B cell (primary cell): ENCODE results near the gene C5. TPM values are rescaled to one million over a fixed set of nuclear protein-coding genes. Genes with fewer than 3 reads are reported as not detected.
A peak's percentile ranks its signal among the peaks of the same experiment; 100 is the strongest.

Experiments used
- ATAC-seq: fragments of 200-7000 bp; cut with Tn5 transposase; one replicate; pipeline ENCODE4 v1.10.0; 2021; ENCODE audit warnings: low read depth, mild to moderate bottlenecking, moderate number of reproducible peaks, moderate library complexity
- CTCF ChIA-PET: fragments of 350-600 bp; sonication (Branson Sonifier 250); formaldehyde crosslinking; loops from one replicate; lab custom pipeline; 2021; ENCODE audit warnings: antibody characterized with exemption, inconsistent platforms; lab: Charles Lee
- POLR2A ChIA-PET: fragments of 350-600 bp; sonication (Branson Sonifier 250); formaldehyde crosslinking; loops from one replicate; lab custom pipeline; 2021; ENCODE audit warnings: antibody characterized with exemption; lab: Charles Lee
- DNase-seq: peaks from one replicate; pipeline ENCODE4 v3.0.0; 2013
- H2AFZ ChIP-seq: 2 replicates; pipeline ENCODE4 v1.6.1; 2012; ENCODE audit warnings: mild to moderate bottlenecking, low read depth, low read length; ENCODE audit not compliant: insufficient read depth, poor library complexity, severe bottlenecking
- H3K27ac ChIP-seq, 2 donors: 1 replicate in 1 of 2; 2 replicates in 1 of 2; pipeline ENCODE4 v1.5.1; 2012 to 2013; ENCODE audit warnings: low read length in 2 of 2, mild to moderate bottlenecking in 2 of 2, moderate library complexity in 1 of 2
- H3K27me3 ChIP-seq, 4 experiments: fragments of 200-600 bp in 1 of 4; sonication (generic) in 1 of 4; replicated peaks in 1 of 4; 1 replicate in 2 of 4; 2 replicates in 2 of 4; pipeline versions ENCODE4 v1.6.1 to v1.7.0; 2013 to 2016; ENCODE audit warnings: low read length in 3 of 4, mild to moderate bottlenecking in 2 of 4, mixed read lengths in 1 of 4, moderate library complexity in 1 of 4; ENCODE audit not compliant: insufficient read depth in 4 of 4, control insufficient read depth in 3 of 4; ENCODE audit errors: control extremely low read depth in 1 of 4
- H3K36me3 ChIP-seq, 2 experiments: replicated peaks in 1 of 2; 1 replicate in 1 of 2; 2 replicates in 1 of 2; pipeline versions ENCODE4 v1.6.1 to v1.7.1; 2013; ENCODE audit warnings: low read length in 1 of 2; ENCODE audit not compliant: insufficient read depth in 2 of 2, control insufficient read depth in 1 of 2; ENCODE audit errors: control extremely low read depth in 1 of 2, extremely low read depth in 1 of 2
- H3K4me1 ChIP-seq, 2 donors: fragments of 200-600 bp in 1 of 2; sonication (generic) in 1 of 2; 1 replicate in 1 of 2; 2 replicates in 1 of 2; pipeline versions ENCODE4 v1.5.1 to v1.6.1; 2013 to 2017; ENCODE audit warnings: low read length in 2 of 2; ENCODE audit not compliant: control insufficient read depth in 2 of 2, insufficient read depth in 2 of 2
- H3K4me2 ChIP-seq: replicated peaks from 2 replicates; pipeline ENCODE3; 2012; ENCODE audit warnings: mild to moderate bottlenecking, low read depth, low read length; ENCODE audit not compliant: poor library complexity, severe bottlenecking
- H3K4me3 ChIP-seq, 5 experiments: fragments of 200-600 bp in 1 of 5; sonication (generic) in 1 of 5; 1 replicate in 3 of 5; 2 replicates in 2 of 5; pipeline versions ENCODE4 v1.5.1 to v1.7.0; 2011 to 2016; ENCODE audit warnings: low read length in 4 of 5, mild to moderate bottlenecking in 4 of 5, low read depth in 2 of 5, control low read depth in 1 of 5, moderate library complexity in 1 of 5; ENCODE audit not compliant: insufficient read depth in 1 of 5; ENCODE audit errors: control extremely low read depth in 1 of 5, extremely low read depth in 1 of 5
- H3K79me2 ChIP-seq: fragments of 200-600 bp; sonication (generic); one replicate; pipeline ENCODE4 v1.6.0; 2016; ENCODE audit warnings: low read length; ENCODE audit not compliant: control insufficient read depth, insufficient read depth
- H3K9ac ChIP-seq: fragments of 200-600 bp; sonication (generic); 2 replicates; pipeline ENCODE4 v1.6.1; 2017; ENCODE audit warnings: mild to moderate bottlenecking, low read length, moderate library complexity
- H3K9me3 ChIP-seq, 3 donors: one replicate each; pipeline versions ENCODE4 v1.6.1 to v1.7.1; 2013; ENCODE audit warnings: low read length in 2 of 3; ENCODE audit not compliant: control insufficient read depth in 2 of 3, insufficient read depth in 1 of 3; ENCODE audit errors: control extremely low read depth in 1 of 3
- H4K20me1 ChIP-seq: 2 replicates; pipeline ENCODE4 v1.6.0; 2012; ENCODE audit warnings: mild to moderate bottlenecking, low read length; ENCODE audit not compliant: insufficient read depth, control insufficient read depth, poor library complexity, severe bottlenecking
- H3K27ac Mint-ChIP-seq: one replicate; pipeline ENCODE4 v1.8.0; 2021; ENCODE audit warnings: mixed read lengths
- H3K27me3 Mint-ChIP-seq: one replicate; pipeline ENCODE4 v1.8.0; 2021; ENCODE audit warnings: mixed read lengths
- H3K4me1 Mint-ChIP-seq: one replicate; pipeline ENCODE4 v1.8.0; 2021; ENCODE audit warnings: mixed read lengths
- H3K4me3 Mint-ChIP-seq: one replicate; pipeline ENCODE4 v1.8.0; 2021; ENCODE audit warnings: mixed read lengths
- H3K9me3 Mint-ChIP-seq: one replicate; pipeline ENCODE4 v1.8.0; 2022; ENCODE audit warnings: mixed read lengths; ENCODE audit not compliant: insufficient read depth
- EZH2 ChIP-seq: IDR thresholded peaks from 2 replicates; pipeline ENCODE4 v1.6.1; 2012; ENCODE audit warnings: borderline replicate concordance, low read depth, mild to moderate bottlenecking, moderate library complexity, low read length; ENCODE audit not compliant: insufficient read depth, poor library complexity, severe bottlenecking
- WGBS: methylation state at CpG from one replicate; pipeline ENCODE4 v1.1.5; 2013; ENCODE audit warnings: missing lambda C conversion rate; ENCODE audit not compliant: insufficient coverage; 5-methylcytosine and 5-hydroxymethylcytosine counted together
- intact Hi-C: fragments of 100-400 bp; cut with micrococcal nuclease; formaldehyde crosslinking; loops from one replicate; pipeline ENCODE4 v1.10.0; 2022
- polyA plus RNA-seq: library from polyadenylated mRNA; depleted of rRNA; stranded (reverse); fragments of >200 nt; gene quantifications from 2 replicates; pipeline ENCODE4 v1.2.3, GENCODE V29; 2012
- total RNA-seq, 2 donors: library from RNA; stranded (reverse); fragments of 120-200 nt in 1 of 2; gene quantifications; 1 replicate in 1 of 2; 2 replicates in 1 of 2; pipeline versions ENCODE4 v1.2.3 to v1.2.4, GENCODE V29; 2013 to 2022
- TF ChIP-seq, protein P1 (sequence below): fragments of 200-600 bp; IDR thresholded peaks from one replicate; pipeline ENCODE4 v1.8.0; 2022; ENCODE audit warnings: antibody characterized with exemption, mild to moderate bottlenecking

Gene C5
- total and polyA plus RNA-seq, 2 donors (not counting 1 experiment from before 2014, with no cell fraction given), result 2.7 to 10.4 TPM

DNA sequence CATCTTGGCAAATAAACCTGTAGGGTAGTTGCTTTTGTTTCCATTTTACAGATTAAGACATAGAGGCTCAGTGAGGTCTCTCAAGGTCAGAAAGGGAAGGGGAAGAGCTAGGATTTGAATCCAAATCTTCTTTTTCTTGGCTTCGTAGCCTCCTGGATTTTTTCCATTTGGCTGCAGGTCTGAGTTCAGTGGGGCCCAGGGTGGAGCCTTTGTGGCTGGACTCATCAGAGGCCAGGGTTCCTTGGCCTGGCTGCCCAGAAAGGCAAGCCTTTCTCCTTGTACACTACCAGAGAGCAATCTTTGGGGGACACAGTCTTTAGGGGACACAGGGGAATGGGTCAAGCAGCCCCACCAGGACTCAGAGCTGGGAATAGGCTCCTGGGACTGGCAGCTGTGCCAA is 112.9 kb downstream of the C5 start:
- Histone ChIP-seq H2AFZ (no peak overlapping the region), H4K20me1 (no peaks in the 10 kb centered on the region), H3K9me3 (no peaks in the 10 kb centered on the region), H3K36me3 (no peaks in the 10 kb centered on the region), H3K27me3 (no peaks in the 10 kb centered on the region), H3K27ac (no peak overlapping the region), H3K9ac (no peak overlapping the region), H3K4me3 (no peak overlapping the region), H3K79me2 (no peaks in the 10 kb centered on the region), H3K4me1 (peaks cover 50 to 52% of the 10 kb centered on the region in 2 donors), H3K4me2 (peak overlapping the region; percentile 76)
- H3K27ac Mint-ChIP-seq, result no peak overlapping the region
- H3K27me3 Mint-ChIP-seq, result no peaks in the 10 kb centered on the region
- peaks cover 46% of the 10 kb centered on the region for H3K4me1 Mint-ChIP-seq
- ChIA-PET POLR2A (interaction anchor here (1.2 kb wide), 1 partner anchor 60 kb away, joined by 3 read pairs; the partner anchor contains the start of gene PHF19), CTCF (interaction anchor here (0.5 to 9.6 kb wide), 27 partner anchors 8 to 512 kb away, joined by 3 to 102 read pairs (median 5); partner anchors contain the start of genes PHF19 and TRAF1)
- WGBS, result 90% methylated on average over 1 of the region's 1 CpG
- no peak for DNase-seq
- ATAC-seq, result no peak
- TF ChIP-seq, protein P1, sequence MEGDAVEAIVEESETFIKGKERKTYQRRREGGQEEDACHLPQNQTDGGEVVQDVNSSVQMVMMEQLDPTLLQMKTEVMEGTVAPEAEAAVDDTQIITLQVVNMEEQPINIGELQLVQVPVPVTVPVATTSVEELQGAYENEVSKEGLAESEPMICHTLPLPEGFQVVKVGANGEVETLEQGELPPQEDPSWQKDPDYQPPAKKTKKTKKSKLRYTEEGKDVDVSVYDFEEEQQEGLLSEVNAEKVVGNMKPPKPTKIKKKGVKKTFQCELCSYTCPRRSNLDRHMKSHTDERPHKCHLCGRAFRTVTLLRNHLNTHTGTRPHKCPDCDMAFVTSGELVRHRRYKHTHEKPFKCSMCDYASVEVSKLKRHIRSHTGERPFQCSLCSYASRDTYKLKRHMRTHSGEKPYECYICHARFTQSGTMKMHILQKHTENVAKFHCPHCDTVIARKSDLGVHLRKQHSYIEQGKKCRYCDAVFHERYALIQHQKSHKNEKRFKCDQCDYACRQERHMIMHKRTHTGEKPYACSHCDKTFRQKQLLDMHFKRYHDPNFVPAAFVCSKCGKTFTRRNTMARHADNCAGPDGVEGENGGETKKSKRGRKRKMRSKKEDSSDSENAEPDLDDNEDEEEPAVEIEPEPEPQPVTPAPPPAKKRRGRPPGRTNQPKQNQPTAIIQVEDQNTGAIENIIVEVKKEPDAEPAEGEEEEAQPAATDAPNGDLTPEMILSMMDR, result no peak
- TF ChIP-seq EZH2, result no peak
- no peaks in the 10 kb centered on the region for H3K9me3 Mint-ChIP-seq
- no peak overlapping the region for H3K4me3 Mint-ChIP-seq
- intact Hi-C loops, result no loop called here

DNA sequence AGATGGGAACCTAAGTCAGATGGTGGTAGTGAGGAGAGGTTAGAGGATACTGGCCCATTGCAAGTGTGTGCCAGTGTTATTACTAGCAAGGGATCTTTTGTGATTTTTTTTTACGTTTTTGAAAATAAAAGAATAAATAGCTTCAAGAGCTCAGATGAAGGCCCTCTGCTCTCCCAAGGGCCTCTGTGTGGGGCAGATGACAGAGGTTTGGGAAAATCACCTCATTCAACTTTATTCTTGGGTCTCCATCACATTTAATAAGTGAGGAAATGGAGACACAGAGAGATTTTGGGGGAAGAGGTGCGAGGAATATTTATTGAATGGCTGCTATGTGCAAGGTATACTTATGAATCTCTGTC is 113.3 kb downstream of the C5 start:
- no peaks in the 10 kb centered on the region for H3K9me3 ChIP-seq
- H4K20me1 ChIP-seq, result no peaks in the 10 kb centered on the region
- ATAC-seq (no peak), DNase-seq (no peak)
- POLR2A ChIA-PET, result interaction anchor here (1.2 to 1.6 kb wide), 2 partner anchors 60 to 68 kb away, joined by 3 to 6 read pairs; partner anchors contain the start of gene PHF19
- intact Hi-C loops, result loop anchor here (1.0 kb wide), 6 partner anchors 8 to 180 kb away; partner anchors contain the start of gene FBXW2
- H3K27me3 Mint-ChIP-seq, result no peaks in the 10 kb centered on the region
- H3K4me1 Mint-ChIP-seq, result peaks cover 49% of the 10 kb centered on the region
- CTCF ChIA-PET, result interaction anchor here (0.8 to 9.6 kb wide), 25 partner anchors 8 to 182 kb away, joined by 3 to 102 read pairs (median 5); partner anchors contain the start of genes PHF19 and TRAF1
- H3K27ac Mint-ChIP-seq, result peak overlapping the region; percentile 44
- H3K79me2 ChIP-seq, result no peaks in the 10 kb centered on the region
- no peaks in the 10 kb centered on the region for H3K9me3 Mint-ChIP-seq
- no peak overlapping the region for H3K27ac ChIP-seq
- peak overlapping the region in 1 of 5 experiments; percentile 29 for H3K4me3 ChIP-seq
- peak overlapping the region; percentile 76 for H3K4me2 ChIP-seq
- H3K4me1 ChIP-seq, result peaks cover 53 to 55% of the 10 kb centered on the region in 2 donors
- no peak overlapping the region for H3K9ac ChIP-seq
- H3K27me3 ChIP-seq, result no peaks in the 10 kb centered on the region
- H3K36me3 ChIP-seq, result no peaks in the 10 kb centered on the region
- 50% methylated on average over 2 of the region's 2 CpGs for WGBS
- TF ChIP-seq, protein P1, result peak; percentile 46
- no peak for TF ChIP-seq EZH2
- no peak overlapping the region for H2AFZ ChIP-seq
- peak overlapping the region; percentile 61 for H3K4me3 Mint-ChIP-seq
